ENCODE results near the gene ZNF541. TPM values are rescaled to one million over a fixed set of nuclear protein-coding genes. Genes with fewer than 3 reads are reported as not detected.

The ZNF541 gene
- total and polyA plus RNA-seq, 4 donors: 0.12 to 0.52 (median 0.24) TPM; not detected in 1

DNA sequence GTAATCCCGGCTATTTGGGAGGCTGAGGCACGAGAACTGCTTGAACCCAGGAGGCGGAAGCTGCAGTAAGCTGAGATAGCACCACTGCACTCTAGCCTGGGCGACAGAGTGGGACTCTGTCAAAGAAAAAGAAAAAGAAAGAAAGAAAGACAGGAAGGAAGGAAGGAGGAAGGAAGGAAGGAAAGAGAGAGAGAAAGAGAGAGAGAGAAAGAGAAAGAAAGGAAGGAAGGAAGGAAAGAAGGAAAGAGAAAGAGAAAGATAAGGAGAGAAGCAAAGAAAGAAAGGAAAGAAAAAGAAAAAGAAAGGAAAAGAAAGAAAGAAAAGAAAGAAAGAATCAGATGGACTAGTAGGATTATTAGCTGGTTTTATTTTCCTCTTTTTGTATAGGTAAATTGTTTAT lies 22.8 kb downstream of the ZNF541 start:
- 88 to 89% methylated on average over 4 of the region's 4 CpGs for WGBS, 2 donors
- ATAC-seq (ENCODE audit: insufficient read depth, low FRiP score) (no peak), DNase-seq (no peak)
- Histone ChIP-seq H3K4me3 (no peak overlapping the region), H3K36me3 (ENCODE audit: control insufficient read depth in 4 of 4, insufficient read depth in 4 of 4, low read length in 4 of 4) (no peaks in the 10 kb centered on the region), H3K9ac (ENCODE audit: insufficient read depth in 1 of 2, low read length in 2 of 2) (no peak overlapping the region), H3K4me1 (ENCODE audit: control insufficient read depth in 5 of 5, insufficient read depth in 5 of 5, low read length in 5 of 5) (no peaks in the 10 kb centered on the region), H3K27ac (ENCODE audit: low read depth in 1 of 2, low read length in 1 of 2) (no peak overlapping the region), H3K9me3 (ENCODE audit: control insufficient read depth in 4 of 4, insufficient read depth in 3 of 4, low read length in 3 of 4) (no peaks in the 10 kb centered on the region), H3K27me3 (ENCODE audit: control insufficient read depth in 3 of 3, insufficient read depth in 3 of 3, low read length in 2 of 3) (peaks cover 0 to 9% (median 5%) of the 10 kb centered on the region in 3 donors)
- TF ChIP-seq CTCF (IDR thresholded peaks at IDR 0.05; ENCODE audit: control extremely low read depth, extremely low read depth): no peak

DNA sequence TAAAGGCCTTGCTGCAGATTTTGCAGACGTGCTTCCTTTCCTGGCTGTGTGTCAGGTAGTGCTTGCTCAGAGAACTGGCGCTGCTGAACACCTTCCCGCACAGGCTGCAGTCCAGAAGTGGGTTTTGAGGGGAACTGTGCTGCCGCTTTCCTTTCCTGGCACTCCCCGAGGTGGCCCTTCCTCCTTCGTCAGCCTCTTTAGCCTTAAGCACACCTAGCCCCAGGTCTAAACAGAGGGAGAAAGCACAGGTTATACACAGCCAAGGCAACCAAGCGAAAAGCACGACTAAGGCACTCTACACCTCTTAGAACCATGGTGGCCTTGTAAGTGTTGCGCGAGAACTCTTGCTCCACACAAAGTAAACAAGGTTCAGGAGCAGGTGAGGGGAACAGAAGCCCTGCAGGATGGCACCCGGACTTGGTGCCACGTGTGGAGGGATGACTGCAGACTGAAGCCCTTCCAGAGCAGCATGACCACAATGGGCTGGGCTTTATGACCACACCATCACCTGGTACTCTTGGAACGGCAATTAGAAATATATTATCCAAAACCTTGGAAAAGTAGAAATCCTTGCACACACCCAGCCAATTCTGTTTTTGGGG lies 23.6 kb downstream of the ZNF541 start:
- H3K27me3 ChIP-seq (ENCODE audit: control insufficient read depth in 3 of 3, insufficient read depth in 3 of 3, low read length in 2 of 3): peaks cover 0 to 15% (median 7%) of the 10 kb centered on the region in 3 donors
- no peak overlapping the region for H3K4me3 ChIP-seq
- no peak overlapping the region for H3K9ac ChIP-seq (ENCODE audit: insufficient read depth in 1 of 2, low read length in 2 of 2)
- H3K4me1 ChIP-seq (ENCODE audit: control insufficient read depth in 5 of 5, insufficient read depth in 5 of 5, low read length in 5 of 5): no peaks in the 10 kb centered on the region
- H3K36me3 ChIP-seq (ENCODE audit: control insufficient read depth in 4 of 4, insufficient read depth in 4 of 4, low read length in 4 of 4): no peaks in the 10 kb centered on the region
- ATAC-seq (ENCODE audit: insufficient read depth, low FRiP score) (peak; percentile 60), DNase-seq (peak in 1 of 3 donors; percentile 35)
- WGBS, 2 donors: 64 to 79% methylated on average over 13 of the region's 13 CpGs
- TF ChIP-seq CTCF (IDR thresholded peaks at IDR 0.05; ENCODE audit: control extremely low read depth, extremely low read depth): no peak
- peaks cover 0 to 2% (median 0%) of the 10 kb centered on the region in 4 donors for H3K9me3 ChIP-seq (ENCODE audit: control insufficient read depth in 4 of 4, insufficient read depth in 3 of 4, low read length in 3 of 4)
- peak overlapping the region in 1 of 2 donors; percentile 48 for H3K27ac ChIP-seq (ENCODE audit: low read depth in 1 of 2, low read length in 1 of 2)

GRCh38 chr19:47547199-47547598 lies 25.7 kb downstream of the ZNF541 start:
- Histone ChIP-seq H3K27me3 (ENCODE audit: control insufficient read depth in 3 of 3, insufficient read depth in 3 of 3, low read length in 2 of 3) (peaks cover 0 to 15% (median 7%) of the 10 kb centered on the region in 3 donors), H3K4me3 (no peak overlapping the region), H3K4me1 (ENCODE audit: control insufficient read depth in 5 of 5, insufficient read depth in 5 of 5, low read length in 5 of 5) (no peaks in the 10 kb centered on the region), H3K9me3 (ENCODE audit: control insufficient read depth in 4 of 4, insufficient read depth in 3 of 4, low read length in 3 of 4) (peaks cover 0 to 2% (median 0%) of the 10 kb centered on the region in 4 donors), H3K36me3 (ENCODE audit: control insufficient read depth in 4 of 4, insufficient read depth in 4 of 4, low read length in 4 of 4) (no peaks in the 10 kb centered on the region), H3K9ac (ENCODE audit: insufficient read depth in 1 of 2, low read length in 2 of 2) (no peak overlapping the region), H3K27ac (ENCODE audit: low read depth in 1 of 2, low read length in 1 of 2) (no peak overlapping the region)
- ATAC-seq (ENCODE audit: insufficient read depth, low FRiP score) (no peak), DNase-seq (no peak)
- WGBS, 2 donors: 83 to 85% methylated on average over 2 of the region's 2 CpGs
- TF ChIP-seq CTCF (IDR thresholded peaks at IDR 0.05; ENCODE audit: control extremely low read depth, extremely low read depth): no peak
